ENCODE data around the gene C1QBP. TPM values are rescaled to one million over a fixed set of nuclear protein-coding genes. Genes with fewer than 3 reads are reported as not detected.

C1QBP gene
- total RNA-seq, 1 experiment from 2014 or later = 308 TPM

DNA sequence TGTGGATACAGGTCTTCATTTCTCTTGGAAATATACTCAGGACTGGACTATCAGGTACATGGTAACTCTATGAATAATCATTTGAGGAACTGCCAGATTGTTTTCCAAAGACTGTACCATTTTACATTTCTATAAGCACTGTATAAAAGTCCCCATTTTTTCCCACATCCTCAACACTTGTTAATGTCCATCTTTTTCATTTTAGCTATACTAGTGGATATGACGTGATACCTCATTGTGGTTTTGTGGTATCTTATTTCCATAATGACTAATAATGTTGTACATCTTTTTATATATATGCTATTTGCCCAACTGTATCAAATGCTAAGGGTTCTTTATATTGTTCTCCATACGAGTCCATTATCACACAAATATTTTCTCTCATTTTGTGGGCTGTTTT, 42.3 kb downstream of the C1QBP start:
- ATAC-seq (no peak), DNase-seq (no peak)
- Histone ChIP-seq H3K9me3 (ENCODE audit: low read length) (no peaks in the 10 kb centered on the region), H3K27ac (ENCODE audit: low read length) (no peak overlapping the region), H3K4me3 (ENCODE audit: low read length) (no peak overlapping the region), H3K79me2 (ENCODE audit: low read length) (no peaks in the 10 kb centered on the region), H3F3A (ENCODE audit: low read length, unreplicated experiment) (no peaks in the 10 kb centered on the region), H3K9ac (ENCODE audit: low read length) (no peak overlapping the region), H3K9me2 (replicated peaks; ENCODE audit: low read length) (no peaks in the 10 kb centered on the region), H3K4me2 (ENCODE audit: low read length) (no peak overlapping the region), H3K36me3 (ENCODE audit: low read depth, low read length) (peaks cover 32% of the 10 kb centered on the region), H3K4me1 (ENCODE audit: insufficient read depth, low read length) (no peaks in the 10 kb centered on the region), H4K20me1 (ENCODE audit: low read length) (no peaks in the 10 kb centered on the region), H2AFZ (ENCODE audit: low read length) (no peak overlapping the region), H3K27me3 (ENCODE audit: low read length) (no peaks in the 10 kb centered on the region)
- intact Hi-C loops (cut with micrococcal nuclease) = no loop called here
- ChIA-PET POLR2A (ENCODE audit: unreplicated experiment) (no interaction called here), CTCF (no interaction called here)
- no peak for TF ChIP-seq EZH2phosphoT487 (IDR thresholded peaks at IDR 0.05; ENCODE audit: borderline replicate concordance, low read length)
- no TSS peak for BruUV-seq (replicated peaks)

DNA sequence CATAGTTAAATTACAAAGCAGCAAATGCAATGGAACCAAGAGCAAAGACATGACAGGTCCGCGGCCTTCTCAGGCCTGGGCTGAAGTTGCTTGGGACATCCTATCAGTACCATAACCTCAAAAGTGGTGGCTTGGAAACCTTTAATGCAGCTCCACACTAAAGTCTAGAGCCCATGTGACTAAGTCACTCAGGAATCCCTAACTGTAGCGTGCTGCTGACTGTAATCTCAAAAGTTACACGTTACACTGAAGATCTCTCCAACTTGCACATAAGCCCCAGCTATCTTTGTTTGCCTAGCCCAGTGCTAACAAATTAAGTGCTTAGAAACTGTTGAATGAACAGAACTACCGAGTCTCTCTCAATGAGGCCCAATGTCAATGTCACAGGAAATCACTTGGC, 47.3 kb downstream of the C1QBP start:
- BruUV-seq (replicated peaks) = no TSS peak
- Histone ChIP-seq H3K4me1 (ENCODE audit: insufficient read depth, low read length) (no peaks in the 10 kb centered on the region), H3K4me2 (ENCODE audit: low read length) (no peak overlapping the region), H3K36me3 (ENCODE audit: low read depth, low read length) (peaks cover 38% of the 10 kb centered on the region), H2AFZ (ENCODE audit: low read length) (no peak overlapping the region), H3K9me3 (ENCODE audit: low read length) (no peaks in the 10 kb centered on the region), H4K20me1 (ENCODE audit: low read length) (no peaks in the 10 kb centered on the region), H3K79me2 (ENCODE audit: low read length) (no peaks in the 10 kb centered on the region), H3K27me3 (ENCODE audit: low read length) (no peaks in the 10 kb centered on the region), H3K9me2 (replicated peaks; ENCODE audit: low read length) (no peaks in the 10 kb centered on the region), H3K27ac (ENCODE audit: low read length) (no peak overlapping the region), H3K9ac (ENCODE audit: low read length) (no peak overlapping the region), H3F3A (ENCODE audit: low read length, unreplicated experiment) (no peaks in the 10 kb centered on the region), H3K4me3 (ENCODE audit: low read length) (no peak overlapping the region)
- CTCF ChIA-PET = no interaction called here
- no peak for ATAC-seq
- POLR2A ChIA-PET (ENCODE audit: unreplicated experiment) = interaction anchor here (0.7 kb wide), 1 partner anchor 44 kb away, joined by 3 read pairs; no protein-coding TSS in a partner anchor
- intact Hi-C loops (cut with micrococcal nuclease) = no loop called here
- DNase-seq = no peak
- no peak for TF ChIP-seq CTCF (conservative IDR thresholded peaks at IDR 0.05; ENCODE audit: low read depth, low read length)
- no peak for TF ChIP-seq EZH2 (IDR thresholded peaks at IDR 0.05; ENCODE audit: low read length, unreplicated experiment)
- no peak for TF ChIP-seq EZH2phosphoT487 (IDR thresholded peaks at IDR 0.05; ENCODE audit: borderline replicate concordance, low read length)

Other genes starting within 250 kb of the C1QBP start
- 1.7 and 9.4 TPM in 2 replicates for gene ZNF594, start 247.3 kb downstream of the C1QBP start, total RNA-seq (2014; rRNA removed)
- gene SCIMP, start 204.3 kb downstream of the C1QBP start, total RNA-seq (2014; rRNA removed) = not detected in 2 replicates
- 22.1 and 24.4 TPM in 2 replicates for gene RABEP1, start 156.9 kb downstream of the C1QBP start, total RNA-seq (2014; rRNA removed)
- gene NUP88, start 19.5 kb downstream of the C1QBP start, total RNA-seq (2014; rRNA removed) = 83.6 and 103 TPM in 2 replicates
- 46.1 and 47.9 TPM in 2 replicates for gene RPAIN, start 19.0 kb downstream of the C1QBP start, total RNA-seq (2014; rRNA removed)
- gene DHX33, start 29.8 kb upstream of the C1QBP start, total RNA-seq (2014; rRNA removed) = 12.6 and 14.2 TPM in 2 replicates
- 18.1 and 38.7 TPM in 2 replicates for gene DERL2, start 47.0 kb upstream of the C1QBP start, total RNA-seq (2014; rRNA removed)
- 9.3 and 10.6 TPM in 2 replicates for gene MIS12, start 47.4 kb upstream of the C1QBP start, total RNA-seq (2014; rRNA removed)
- gene NLRP1, start 145.4 kb upstream of the C1QBP start, total RNA-seq (2014; rRNA removed) = 1.8 and 2.2 TPM in 2 replicates